ENCODE measurements around the gene USP22. TPM values are rescaled to one million over a fixed set of nuclear protein-coding genes. Genes with fewer than 3 reads are reported as not detected.

USP22 gene
- total and polyA plus RNA-seq, 7 donors, result 46.4 to 287 (median 150) TPM

DNA sequence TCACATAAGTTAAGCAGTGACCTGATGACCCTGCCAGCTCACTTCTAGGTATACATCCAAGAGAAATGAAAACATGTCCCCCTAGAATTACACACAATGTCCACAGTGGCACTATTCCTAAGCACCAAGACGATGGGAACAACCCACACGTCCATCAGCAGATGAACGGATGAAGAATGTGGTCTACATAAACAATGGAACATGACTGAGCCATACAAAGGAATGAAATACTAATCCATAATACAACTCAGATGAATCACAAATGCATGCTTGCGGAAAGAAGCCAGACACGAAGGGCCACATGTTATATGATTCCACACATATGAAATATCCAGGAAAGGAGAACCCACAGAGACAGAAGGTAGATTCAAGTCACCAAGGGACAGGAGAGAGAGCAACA is 17.4 kb downstream of the USP22 start:
- intact Hi-C loops (cut with DNase I), result no loop called here
- Histone ChIP-seq H3K27me3 (ENCODE audit: insufficient read depth in 3 of 3, low read length in 2 of 3) (no peaks in the 10 kb centered on the region), H3K9me3 (no peaks in the 10 kb centered on the region), H3K27ac (peak overlapping the region; percentile 31), H3K4me1 (peaks cover 77% of the 10 kb centered on the region), H3K36me3 (ENCODE audit: insufficient read depth in 1 of 2, low read depth in 1 of 2) (peaks cover 0 to 58% of the 10 kb centered on the region in 2 donors), H3K4me3 (no peak overlapping the region)
- ATAC-seq (no peak), DNase-seq (no peak)
- TF ChIP-seq, protein P1, sequence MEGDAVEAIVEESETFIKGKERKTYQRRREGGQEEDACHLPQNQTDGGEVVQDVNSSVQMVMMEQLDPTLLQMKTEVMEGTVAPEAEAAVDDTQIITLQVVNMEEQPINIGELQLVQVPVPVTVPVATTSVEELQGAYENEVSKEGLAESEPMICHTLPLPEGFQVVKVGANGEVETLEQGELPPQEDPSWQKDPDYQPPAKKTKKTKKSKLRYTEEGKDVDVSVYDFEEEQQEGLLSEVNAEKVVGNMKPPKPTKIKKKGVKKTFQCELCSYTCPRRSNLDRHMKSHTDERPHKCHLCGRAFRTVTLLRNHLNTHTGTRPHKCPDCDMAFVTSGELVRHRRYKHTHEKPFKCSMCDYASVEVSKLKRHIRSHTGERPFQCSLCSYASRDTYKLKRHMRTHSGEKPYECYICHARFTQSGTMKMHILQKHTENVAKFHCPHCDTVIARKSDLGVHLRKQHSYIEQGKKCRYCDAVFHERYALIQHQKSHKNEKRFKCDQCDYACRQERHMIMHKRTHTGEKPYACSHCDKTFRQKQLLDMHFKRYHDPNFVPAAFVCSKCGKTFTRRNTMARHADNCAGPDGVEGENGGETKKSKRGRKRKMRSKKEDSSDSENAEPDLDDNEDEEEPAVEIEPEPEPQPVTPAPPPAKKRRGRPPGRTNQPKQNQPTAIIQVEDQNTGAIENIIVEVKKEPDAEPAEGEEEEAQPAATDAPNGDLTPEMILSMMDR (IDR thresholded peaks at IDR 0.05), result no peak
- 36 to 49% (median 39%) methylated on average over 5 of the region's 5 CpGs for WGBS, 3 donors

DNA sequence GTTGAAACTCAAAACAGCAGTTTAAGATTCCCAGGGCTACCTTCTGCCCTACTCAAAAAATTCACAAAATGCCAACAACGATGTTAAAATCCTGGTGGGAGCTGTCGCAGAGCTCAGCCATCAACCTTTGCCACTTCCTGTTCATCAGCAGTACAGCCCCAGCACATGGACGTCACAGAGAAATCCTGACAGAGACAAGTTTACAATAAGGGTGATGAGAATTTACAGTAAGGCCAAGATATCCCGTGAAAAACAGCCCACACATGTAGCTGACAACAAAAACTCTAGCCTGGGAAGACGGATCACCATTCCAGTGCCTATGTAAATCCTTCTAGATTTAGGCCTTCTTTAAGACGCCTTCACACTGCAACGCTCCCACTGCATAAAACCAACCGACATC is 18.8 kb downstream of the USP22 start:
- TF ChIP-seq, protein P1 (IDR thresholded peaks at IDR 0.05), result no peak
- Histone ChIP-seq H3K27me3 (ENCODE audit: insufficient read depth in 3 of 3, low read length in 2 of 3) (no peaks in the 10 kb centered on the region), H3K9me3 (no peaks in the 10 kb centered on the region), H3K36me3 (ENCODE audit: insufficient read depth in 1 of 2, low read depth in 1 of 2) (peaks cover 4 to 72% of the 10 kb centered on the region in 2 donors), H3K27ac (peak overlapping the region; percentile 60), H3K4me3 (no peak overlapping the region), H3K4me1 (peaks cover 71% of the 10 kb centered on the region)
- no peak for DNase-seq
- no peak for ATAC-seq
- intact Hi-C loops (cut with DNase I), result no loop called here
- 37 to 52% (median 41%) methylated on average over 8 of the region's 8 CpGs for WGBS, 3 donors

DNA sequence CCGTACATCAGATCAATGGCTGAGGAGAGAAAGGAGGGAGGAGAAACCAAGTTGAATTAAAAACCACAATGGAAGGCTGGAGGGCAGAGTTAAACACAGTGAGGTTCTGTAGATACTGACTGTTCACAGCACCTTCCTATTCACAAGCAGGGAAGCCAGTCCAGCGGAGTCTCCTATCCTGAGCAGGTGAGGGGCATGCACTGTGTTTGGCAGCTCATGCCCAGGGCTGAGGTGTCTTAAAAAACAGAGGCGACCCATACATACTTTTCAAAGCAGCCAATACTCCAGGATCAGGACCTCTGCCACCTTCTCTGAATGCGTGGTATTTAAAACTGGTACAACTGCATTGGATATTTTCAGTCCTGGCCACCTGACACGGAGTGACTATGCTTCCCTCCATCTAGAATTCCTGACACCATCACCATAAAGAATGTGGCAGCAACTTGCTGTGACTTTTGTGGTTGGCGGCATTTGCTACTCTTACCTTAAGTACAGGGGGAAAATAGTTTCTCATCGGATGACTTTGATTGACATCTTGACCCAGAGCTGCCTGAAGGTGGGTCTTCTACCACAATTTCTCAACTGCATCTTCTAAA is 21.5 kb downstream of the USP22 start:
- ATAC-seq, result peak; percentile 69 to 83 (median 70)
- intact Hi-C loops (cut with DNase I), result loop anchor here in 1 of 2 donors (2.0 kb wide), 1 partner anchor 21 kb away; no protein-coding TSS in a partner anchor
- peaks cover 9 to 76% of the 10 kb centered on the region in 2 donors for H3K36me3 ChIP-seq (ENCODE audit: insufficient read depth in 1 of 2, low read depth in 1 of 2)
- no peaks in the 10 kb centered on the region for H3K27me3 ChIP-seq (ENCODE audit: insufficient read depth in 3 of 3, low read length in 2 of 3)
- WGBS, 3 donors, result 27 to 46% (median 27%) methylated on average over 7 of the region's 7 CpGs
- H3K27ac ChIP-seq, result peak overlapping the region; percentile 67
- TF ChIP-seq, protein P1 (IDR thresholded peaks at IDR 0.05), result no peak
- no peaks in the 10 kb centered on the region for H3K9me3 ChIP-seq
- H3K4me3 ChIP-seq, result no peak overlapping the region
- DNase-seq, result peak in 1 of 2 donors; percentile 28
- peaks cover 55% of the 10 kb centered on the region for H3K4me1 ChIP-seq

DNA sequence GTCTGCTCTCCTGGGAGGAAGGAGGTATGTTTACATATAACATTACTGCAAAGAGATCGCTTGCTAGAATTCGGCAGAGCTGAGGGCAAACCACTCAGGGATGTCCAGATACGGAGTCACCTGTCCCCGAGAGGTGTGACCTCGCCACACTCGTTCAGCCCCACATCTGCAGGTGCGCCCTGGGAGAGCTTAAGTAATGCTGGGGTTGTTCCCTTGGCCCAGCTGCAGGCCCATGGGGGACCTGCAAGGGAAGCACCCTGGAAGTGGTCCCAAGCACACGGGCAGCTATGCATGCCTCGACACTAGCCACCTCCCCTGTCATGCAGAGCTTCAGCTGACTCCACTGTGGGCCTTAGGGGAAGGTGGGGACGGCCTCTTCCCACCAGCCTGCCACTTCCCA is 22.2 kb downstream of the USP22 start:
- H3K4me1 ChIP-seq, result peaks cover 55% of the 10 kb centered on the region
- WGBS, 3 donors, result 29 to 54% (median 42%) methylated on average over 10 of the region's 10 CpGs
- peak in 2 of 4 donors; percentile 13 to 14 for ATAC-seq

More for the DNA sequence above, 22.2 kb downstream of the USP22 start:
- TF ChIP-seq, protein P1 (IDR thresholded peaks at IDR 0.05), result no peak
- Histone ChIP-seq H3K27me3 (ENCODE audit: insufficient read depth in 3 of 3, low read length in 2 of 3) (no peaks in the 10 kb centered on the region), H3K27ac (peak overlapping the region; percentile 67), H3K9me3 (no peaks in the 10 kb centered on the region), H3K4me3 (no peak overlapping the region), H3K36me3 (ENCODE audit: insufficient read depth in 1 of 2, low read depth in 1 of 2) (peaks cover 9 to 76% of the 10 kb centered on the region in 2 donors)
- peak in 1 of 2 donors; percentile 52 for DNase-seq
- intact Hi-C loops (cut with DNase I), result loop anchor here in 1 of 2 donors (2.0 kb wide), 1 partner anchor 20 kb away; no protein-coding TSS in a partner anchor

All from psoas muscle (tissue), 8 donors.